ENCODE results near the gene TMEM8B. TPM values are rescaled to one million over a fixed set of nuclear protein-coding genes. Genes with fewer than 3 reads are reported as not detected.
A peak's percentile ranks its signal among the peaks of the same experiment; 100 is the strongest.

The TMEM8B gene
- total RNA-seq, 4 donors from 2014 or later: 6.7 to 43.3 (median 14.6) TPM

DNA sequence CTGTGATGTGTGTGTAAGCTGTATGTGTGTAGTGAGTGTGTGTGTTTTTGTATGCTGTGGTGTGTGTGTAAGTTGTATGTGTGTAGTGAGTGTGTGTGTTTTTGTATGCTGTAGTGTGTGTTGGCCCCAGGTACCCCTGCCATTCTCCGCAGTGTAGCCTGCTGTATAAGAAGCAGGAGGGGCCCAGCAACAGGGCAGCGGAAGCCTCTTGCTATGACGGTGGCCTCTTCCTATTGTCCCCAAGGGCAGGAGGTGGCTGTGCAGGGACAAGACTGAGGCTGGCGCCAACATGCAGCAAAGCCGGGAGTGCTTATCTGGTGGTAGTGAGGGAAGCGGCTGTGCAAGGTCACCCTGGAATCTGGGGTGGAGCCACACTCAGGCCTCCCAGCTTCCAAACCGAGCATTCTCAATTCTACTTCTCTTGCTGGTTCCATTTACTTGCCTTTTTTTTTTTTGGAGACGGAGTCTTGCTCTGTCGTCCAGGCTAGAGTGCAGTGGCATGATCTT, 85.3 kb downstream of the TMEM8B start:
- DNase-seq: peak in 1 of 2 donors; percentile 50
- no peaks in the 10 kb centered on the region for H3K9me3 ChIP-seq
- peak overlapping the region in 1 of 2 donors; percentile 51 for H3K27ac ChIP-seq
- intact Hi-C loops (cut with DNase I; ENCODE audit: low total_unique reads): no loop called here
- no peaks in the 10 kb centered on the region for H3K27me3 ChIP-seq
- H3K36me3 ChIP-seq: no peaks in the 10 kb centered on the region
- TF ChIP-seq POLR2A (IDR thresholded peaks at IDR 0.05): no peak
- no peak overlapping the region for H3K4me3 ChIP-seq
- peaks cover 4 to 15% of the 10 kb centered on the region in 2 donors for H3K4me1 ChIP-seq

Small RNA genes lying within 50 kb of the gene (small RNA-seq; reads per million reads assigned to genes)
- gene HINT2: not detected

Other genes with a start within 250 kb of the TMEM8B start
- 10 to 100 TPM in 3 of 4 donors, 1 to 10 TPM in 1; 2.0 to 59.7 (median 15.5) TPM for gene TESK1, start 224.0 kb upstream of the TMEM8B start, total RNA-seq
- gene CD72, start 210.8 kb upstream of the TMEM8B start, total RNA-seq: 1 to 10 TPM in 2 of 4 donors, not detected in 2; 2.8 to 3.0 TPM
- gene SIT1, start 178.3 kb upstream of the TMEM8B start, total RNA-seq: under 1 TPM in 2 of 4 donors, not detected in 2; 0.21 to 0.51 TPM
- over 10,000 TPM in 2 of 4 donors, 1,000 to 10,000 TPM in 2; 2,632 to 57,722 (median 9,015) TPM for gene RMRP, start 171.2 kb upstream of the TMEM8B start, total RNA-seq
- 100 to 1,000 TPM in 1 of 4 donors, 10 to 100 TPM in 2, 1 to 10 TPM in 1; 9.0 to 120 (median 32.1) TPM for gene CCDC107, start 170.9 kb upstream of the TMEM8B start, total RNA-seq
- 1 to 10 TPM in 3 of 4 donors, not detected in 1; 1.5 to 3.6 (median 2.4) TPM for gene ARHGEF39, start 164.0 kb upstream of the TMEM8B start, total RNA-seq
- under 1 TPM in 1 of 4 donors, not detected in 3; 0.14 TPM for gene CA9, start 155.3 kb upstream of the TMEM8B start, total RNA-seq
- gene TPM2, start 139.3 kb upstream of the TMEM8B start, total RNA-seq: 1,000 to 10,000 TPM in 2 of 4 donors, 100 to 1,000 TPM in 2; 491 to 2,682 (median 829) TPM
- 100 to 1,000 TPM; 202 to 540 (median 281) TPM for gene TLN1, start 97.0 kb upstream of the TMEM8B start, total RNA-seq
- gene CREB3, start 96.6 kb upstream of the TMEM8B start, total RNA-seq: 100 to 1,000 TPM in 1 of 4 donors, 10 to 100 TPM in 3; 30.5 to 105 (median 47.2) TPM
- 100 to 1,000 TPM in 1 of 4 donors, 10 to 100 TPM in 3; 26.9 to 104 (median 42.1) TPM for gene GBA2, start 80.0 kb upstream of the TMEM8B start, total RNA-seq
- 10 to 100 TPM in 2 of 4 donors, 1 to 10 TPM in 2; 2.0 to 38.1 (median 10.3) TPM for gene RGP1, start 79.9 kb upstream of the TMEM8B start, total RNA-seq
- not detected for gene MSMP, start 75.0 kb upstream of the TMEM8B start, total RNA-seq
- gene NPR2, start 37.6 kb upstream of the TMEM8B start, total RNA-seq: 10 to 100 TPM in 3 of 4 donors, 1 to 10 TPM in 1; 3.8 to 70.4 (median 31.7) TPM
- gene SPAG8, start 17.0 kb upstream of the TMEM8B start, total RNA-seq: 1 to 10 TPM in 2 of 4 donors, under 1 TPM in 1, not detected in 1; 0.26 to 6.0 (median 4.0) TPM
- gene HINT2, start 14.2 kb upstream of the TMEM8B start, total RNA-seq: 10 to 100 TPM in 3 of 4 donors, not detected in 1; 11.3 to 38.2 (median 31.5) TPM
- gene FAM221B, start 496 bp upstream of the TMEM8B start, total RNA-seq: not detected
- not detected for gene OR13J1, start 41.2 kb downstream of the TMEM8B start, total RNA-seq
- gene HRCT1, start 77.0 kb downstream of the TMEM8B start, total RNA-seq: 10 to 100 TPM in 1 of 4 donors, 1 to 10 TPM in 1, under 1 TPM in 1, not detected in 1; 0.59 to 10.1 (median 1.4) TPM
- 10 to 100 TPM in 1 of 4 donors, 1 to 10 TPM in 1, under 1 TPM in 2; 0.29 to 11.7 (median 2.3) TPM for gene SPAAR, start 80.3 kb downstream of the TMEM8B start, total RNA-seq
- gene OR2S2, start 128.9 kb downstream of the TMEM8B start, total RNA-seq: not detected
- 10 to 100 TPM; 14.3 to 37.7 (median 30.7) TPM for gene RECK, start 207.7 kb downstream of the TMEM8B start, total RNA-seq